Measurements from ENCODE around the gene SHC4. TPM values are rescaled to one million over a fixed set of nuclear protein-coding genes. Genes with fewer than 3 reads are reported as not detected.

The SHC4 gene
- total and polyA plus RNA-seq, 9 of the 15 experiments (the other 6 are each of a cell fraction or from before 2014, with no cell fraction given) = 0.43 to 1.2 (median 0.67) TPM

GRCh38 chr15:48828906-48829305 is 134.8 kb downstream of the SHC4 start:
- in situ Hi-C loops (cut with MboI) = no loop called here
- Histone ChIP-seq H3K79me2 (ENCODE audit: control insufficient read depth, insufficient read depth, low read length) (no peaks in the 10 kb centered on the region), H3K4me2 (ENCODE audit: insufficient read depth, low read length) (no peak overlapping the region), H3K27me3 (ENCODE audit: control insufficient read depth in 2 of 2, insufficient read depth in 2 of 2, low read length in 2 of 2) (no peaks in the 10 kb centered on the region; a peak in 1 of 5 replicates), H3K9me1 (ENCODE audit: control insufficient read depth, insufficient read depth, low read length) (no peaks in the 10 kb centered on the region), H3K27ac (ENCODE audit: extremely low read depth, low read depth, low read length) (no peak overlapping the region), H4K20me1 (replicated peaks; ENCODE audit: control insufficient read depth, insufficient read depth, low read length) (no peaks in the 10 kb centered on the region), H3K9me3 (replicated peaks; ENCODE audit: control insufficient read depth, insufficient read depth, low read depth, low read length) (peaks cover 3% of the 10 kb centered on the region; the same call in 1 of the 2 replicates), H3K9ac (ENCODE audit: insufficient read depth in 1 of 2, low read depth in 2 of 2, low read length in 2 of 2) (no peak overlapping the region), H3K36me3 (ENCODE audit: control insufficient read depth, insufficient read depth, low read length) (no peaks in the 10 kb centered on the region), H3K4me3 (no peak overlapping the region), H2AFZ (ENCODE audit: low read depth, low read length) (no peak overlapping the region), H3K4me1 (replicated peaks in 1 of 2; ENCODE audit: control insufficient read depth in 2 of 2, insufficient read depth in 2 of 2, low read length in 2 of 2) (no peaks in the 10 kb centered on the region)
- no TSS peak for BruUV-seq (replicated peaks)
- no peak for TF ChIP-seq ZNF146 (CRISPR knock-in tag; IDR thresholded peaks at IDR 0.05; ENCODE audit: unreplicated experiment)
- TF ChIP-seq RBM15 (IDR thresholded peaks at IDR 0.05; ENCODE audit: insufficient read depth, low read length) = no peak
- no peak for TF ChIP-seq THAP7 (CRISPR knock-in tag; IDR thresholded peaks at IDR 0.05)
- DNase-seq (ENCODE audit: extremely low read depth in 1 of 4, low spot score in 3 of 4) (no peak), FAIRE-seq (no peak), ATAC-seq (no peak)
- ChIA-PET CTCF (ENCODE audit: low intra/inter-chr PET ratio) (no interaction called here), POLR2A (no interaction called here)
- intact Hi-C loops (cut with micrococcal nuclease) = no loop called here

GRCh38 chr15:48828471-48828870 is 135.2 kb downstream of the SHC4 start:
- Histone ChIP-seq H2AFZ (ENCODE audit: low read depth, low read length) (no peak overlapping the region), H4K20me1 (replicated peaks; ENCODE audit: control insufficient read depth, insufficient read depth, low read length) (no peaks in the 10 kb centered on the region), H3K9me3 (replicated peaks; ENCODE audit: control insufficient read depth, insufficient read depth, low read depth, low read length) (peaks cover 1% of the 10 kb centered on the region; the same call in 1 of the 2 replicates), H3K27me3 (ENCODE audit: control insufficient read depth in 2 of 2, insufficient read depth in 2 of 2, low read length in 2 of 2) (no peaks in the 10 kb centered on the region; a peak in 1 of 5 replicates), H3K9ac (ENCODE audit: insufficient read depth in 1 of 2, low read depth in 2 of 2, low read length in 2 of 2) (no peak overlapping the region), H3K4me2 (ENCODE audit: insufficient read depth, low read length) (no peak overlapping the region), H3K4me1 (replicated peaks in 1 of 2; ENCODE audit: control insufficient read depth in 2 of 2, insufficient read depth in 2 of 2, low read length in 2 of 2) (no peaks in the 10 kb centered on the region), H3K36me3 (ENCODE audit: control insufficient read depth, insufficient read depth, low read length) (no peaks in the 10 kb centered on the region), H3K9me1 (ENCODE audit: control insufficient read depth, insufficient read depth, low read length) (no peaks in the 10 kb centered on the region), H3K79me2 (ENCODE audit: control insufficient read depth, insufficient read depth, low read length) (no peaks in the 10 kb centered on the region), H3K27ac (ENCODE audit: extremely low read depth, low read depth, low read length) (no peak overlapping the region), H3K4me3 (no peak overlapping the region)
- 16% methylated on average over 4 of the region's 4 CpGs for WGBS (ENCODE audit: insufficient coverage, low coverage, missing lambda C conversion rate)
- DNase-seq (ENCODE audit: extremely low read depth in 1 of 4, low spot score in 3 of 4) (no peak), ATAC-seq (no peak), FAIRE-seq (no peak)
- in situ Hi-C loops (cut with MboI) = no loop called here
- POLR2A ChIA-PET = no interaction called here
- intact Hi-C loops (cut with micrococcal nuclease) = no loop called here
- CTCF ChIA-PET (ENCODE audit: low intra/inter-chr PET ratio) = no interaction called here
- BruUV-seq (replicated peaks) = no TSS peak
- TF ChIP-seq FIP1L1 (IDR thresholded peaks at IDR 0.05; ENCODE audit: low read depth, low read length, poor library complexity, severe bottlenecking) = no peak
- TF ChIP-seq ZKSCAN8 (CRISPR knock-in tag; IDR thresholded peaks at IDR 0.05) = no peak
- TF ChIP-seq CTCFL (IDR thresholded peaks at IDR 0.05; ENCODE audit: borderline replicate concordance, insufficient read depth, low read depth, low read length, poor library complexity, severe bottlenecking) = no peak

Measured in K562 (cell line).